NT2/D1 (cell line): Measurements from ENCODE around the gene MMP2.

ENCODE experiments used
- DNase-seq: peaks from one replicate; pipeline ENCODE4 v3.0.0-alpha.2; 2011; ENCODE audit warnings: low read depth, low spot score
- H3K27me3 ChIP-seq: 2 replicates; pipeline ENCODE4 v1.6.0; 2011; ENCODE audit warnings: mild to moderate bottlenecking; ENCODE audit not compliant: insufficient read length, insufficient read depth
- H3K36me3 ChIP-seq: 2 replicates; pipeline ENCODE4 v1.6.1; 2011; ENCODE audit warnings: mild to moderate bottlenecking, low read length, mixed read lengths; ENCODE audit not compliant: insufficient read depth, insufficient read length
- H3K4me1 ChIP-seq: 2 replicates; pipeline ENCODE4 v1.5.1; 2011; ENCODE audit not compliant: insufficient read depth, insufficient read length
- H3K4me3 ChIP-seq: 2 replicates; pipeline ENCODE4 v1.5.1; 2011; ENCODE audit warnings: low read depth; ENCODE audit not compliant: insufficient read length
- H3K9ac ChIP-seq: 2 replicates; pipeline ENCODE4 v1.6.0; 2011; ENCODE audit warnings: low read depth; ENCODE audit not compliant: insufficient read length
- H3K9me3 ChIP-seq: 2 replicates; pipeline ENCODE4 v1.5.1; 2011; ENCODE audit warnings: mild to moderate bottlenecking, low read length; ENCODE audit not compliant: insufficient read depth
- SUZ12 ChIP-seq: IDR thresholded peaks from 2 replicates; pipeline ENCODE4 v1.6.1; 2011; ENCODE audit not compliant: insufficient read length, insufficient read depth; ENCODE audit errors: extremely low read depth
- YY1 ChIP-seq: IDR thresholded peaks from 2 replicates; pipeline ENCODE4 v1.6.1; 2011; ENCODE audit not compliant: insufficient read length, insufficient read depth
- ZNF274 ChIP-seq: IDR thresholded peaks from 2 replicates; pipeline ENCODE4 v1.6.1; 2011; ENCODE audit warnings: mild to moderate bottlenecking, low read depth, low read length

MMP2 gene

GRCh38 chr16:55496509-55497145 is 17.6 kb downstream of the MMP2 start:
- Histone ChIP-seq H3K9ac (no peak overlapping the region), H3K9me3 (no peaks in the 10 kb centered on the region), H3K36me3 (peaks cover 87% of the 10 kb centered on the region), H3K27me3 (no peaks in the 10 kb centered on the region), H3K4me3 (no peak overlapping the region), H3K4me1 (peaks cover 13% of the 10 kb centered on the region)
- TF ChIP-seq ZNF274 = no peak
- TF ChIP-seq SUZ12 = no peak
- TF ChIP-seq YY1 = no peak
- DNase-seq = no peak

GRCh38 chr16:55497558-55497957 is 18.6 kb downstream of the MMP2 start:
- Histone ChIP-seq H3K4me1 (peaks cover 19% of the 10 kb centered on the region), H3K27me3 (no peaks in the 10 kb centered on the region), H3K4me3 (no peak overlapping the region), H3K9ac (no peak overlapping the region), H3K9me3 (no peaks in the 10 kb centered on the region), H3K36me3 (peaks cover 87% of the 10 kb centered on the region)
- DNase-seq = no peak
- TF ChIP-seq YY1 (no peak), SUZ12 (no peak), ZNF274 (no peak)

- Histone ChIP-seq H3K36me3 (peaks cover 87% of the 10 kb centered on the region), H3K4me1 (peaks cover 19% of the 10 kb centered on the region), H3K9me3 (no peaks in the 10 kb centered on the region), H3K27me3 (no peaks in the 10 kb centered on the region), H3K4me3 (no peak overlapping the region), H3K9ac (no peak overlapping the region)
- DNase-seq = no peak
- TF ChIP-seq SUZ12 (no peak), ZNF274 (no peak), YY1 (no peak)
Measured at GRCh38 chr16:55498101-55498500, 19.1 kb downstream of the MMP2 start.

- Histone ChIP-seq H3K36me3 (peaks cover 87% of the 10 kb centered on the region), H3K9ac (no peak overlapping the region), H3K4me3 (no peak overlapping the region), H3K4me1 (peaks cover 19% of the 10 kb centered on the region), H3K9me3 (no peaks in the 10 kb centered on the region), H3K27me3 (no peaks in the 10 kb centered on the region)
- TF ChIP-seq SUZ12 (no peak), ZNF274 (no peak), YY1 (no peak)
- no peak for DNase-seq
Measured at GRCh38 chr16:55499281-55499680, 20.3 kb downstream of the MMP2 start.

- H3K36me3 ChIP-seq = peaks cover 84% of the 10 kb centered on the region
- TF ChIP-seq ZNF274 (no peak), SUZ12 (no peak), YY1 (no peak)
- peaks cover 19% of the 10 kb centered on the region for H3K4me1 ChIP-seq
- no peak for DNase-seq
- no peaks in the 10 kb centered on the region for H3K27me3 ChIP-seq
- no peak overlapping the region for H3K9ac ChIP-seq
- no peaks in the 10 kb centered on the region for H3K9me3 ChIP-seq
- H3K4me3 ChIP-seq = no peak overlapping the region
Measured at GRCh38 chr16:55499951-55500529, 21.0 kb downstream of the MMP2 start.

GRCh38 chr16:55500530-55501011 is 21.6 kb downstream of the MMP2 start:
- H3K4me3 ChIP-seq = no peak overlapping the region
- no peaks in the 10 kb centered on the region for H3K27me3 ChIP-seq
- TF ChIP-seq SUZ12 = no peak
- TF ChIP-seq ZNF274 = no peak
- no peak for TF ChIP-seq YY1
- peaks cover 18% of the 10 kb centered on the region for H3K4me1 ChIP-seq
- H3K9ac ChIP-seq = no peak overlapping the region
- DNase-seq = no peak
- peaks cover 84% of the 10 kb centered on the region for H3K36me3 ChIP-seq
- H3K9me3 ChIP-seq = no peaks in the 10 kb centered on the region

GRCh38 chr16:55501549-55502322 is 22.7 kb downstream of the MMP2 start:
- H3K9ac ChIP-seq = no peak overlapping the region
- DNase-seq = no peak
- H3K4me3 ChIP-seq = no peak overlapping the region
- H3K27me3 ChIP-seq = no peaks in the 10 kb centered on the region
- H3K9me3 ChIP-seq = no peaks in the 10 kb centered on the region
- H3K36me3 ChIP-seq = peaks cover 84% of the 10 kb centered on the region
- peaks cover 15% of the 10 kb centered on the region for H3K4me1 ChIP-seq
- no peak for TF ChIP-seq ZNF274
- TF ChIP-seq SUZ12 = no peak
- no peak for TF ChIP-seq YY1
